Measurements from ENCODE around the gene RPS19.
"Not testable (repeated sequence)": the region's sequence is repeated elsewhere in the genome, so short reads cannot be mapped to it uniquely, and the experiment has no call there.

Gene RPS19

GRCh38 chr19:41860419-41861115, 512 bp downstream of the RPS19 start:
- DNase-seq = no peak

- DNase-seq = no peak
Observed at GRCh38 chr19:41861116-41861768, 1.2 kb downstream of the RPS19 start.

- no peak for DNase-seq
Observed at GRCh38 chr19:41861846-41862245, 1.8 kb downstream of the RPS19 start.

- DNase-seq = no peak
Observed at GRCh38 chr19:41862445-41862986, 2.5 kb downstream of the RPS19 start.

- no peak for DNase-seq
Observed at GRCh38 chr19:41863209-41863931, 3.3 kb downstream of the RPS19 start.

GRCh38 chr19:41864374-41864773, 4.3 kb downstream of the RPS19 start:
- DNase-seq = no peak

- DNase-seq = no peak
Observed at GRCh38 chr19:41866284-41866683, 6.2 kb downstream of the RPS19 start.

GRCh38 chr19:41868120-41868988, 8.3 kb downstream of the RPS19 start:
- no peak for DNase-seq

- no peak for DNase-seq
Observed at GRCh38 chr19:41868989-41869300, 8.9 kb downstream of the RPS19 start.

GRCh38 chr19:41869374-41869955, 9.4 kb downstream of the RPS19 start:
- DNase-seq = no peak

GRCh38 chr19:41870401-41870873, 10.4 kb downstream of the RPS19 start:
- peak; percentile 26 for DNase-seq

- DNase-seq = no peak
Observed at GRCh38 chr19:41871573-41872383, 11.7 kb downstream of the RPS19 start.

GRCh38 chr19:41872384-41872774, 12.3 kb downstream of the RPS19 start:
- no peak for DNase-seq

GRCh38 chr19:41872775-41873647, 13.0 kb downstream of the RPS19 start:
- DNase-seq = peak; percentile 58

GRCh38 chr19:41875973-41876372, 15.9 kb downstream of the RPS19 start:
- DNase-seq = not testable (repeated sequence)

GRCh38 chr19:41876847-41877832, 17.1 kb downstream of the RPS19 start, which contains the start of gene CD79A:
TSS of gene CD79A (plus strand) at chr19:41877279. CDS start at chr19:41877305, 26 bp downstream.
- DNase-seq = no peak

- DNase-seq = no peak
Observed at GRCh38 chr19:41877916-41878905, 18.2 kb downstream of the RPS19 start.

GRCh38 chr19:41879080-41879479, 19.0 kb downstream of the RPS19 start:
- DNase-seq = no peak

Data from fibroblast of skin of right quadriceps (primary cell).